Measurements from ENCODE around the gene SRGAP3. TPM values are rescaled to one million over a fixed set of nuclear protein-coding genes. Genes with fewer than 3 reads are reported as not detected.

SRGAP3 gene
- total RNA-seq, 2 experiments from 2014 or later = 1.2 to 1.3 TPM

GRCh38 chr3:9183811-9184460 lies 65.5 kb downstream of the SRGAP3 start:
- H3K9me3 Mint-ChIP-seq = no peaks in the 10 kb centered on the region
- POLR2A ChIA-PET = no interaction called here
- no peak overlapping the region for H3K27ac Mint-ChIP-seq
- DNase-seq = no peak
- H3K4me3 Mint-ChIP-seq = no peak overlapping the region
- H3K4me1 Mint-ChIP-seq = peaks cover 26% of the 10 kb centered on the region
- H3K27me3 Mint-ChIP-seq = peaks cover 10% of the 10 kb centered on the region
- no peaks in the 10 kb centered on the region for H3K36me3 Mint-ChIP-seq (ENCODE audit: low read depth)
- CTCF ChIA-PET = no interaction called here

- Mint-ChIP-seq H3K4me3 (no peak overlapping the region), H3K36me3 (ENCODE audit: low read depth) (no peaks in the 10 kb centered on the region), H3K27ac (no peak overlapping the region), H3K9me3 (no peaks in the 10 kb centered on the region), H3K4me1 (peaks cover 35% of the 10 kb centered on the region), H3K27me3 (peaks cover 7% of the 10 kb centered on the region)
- no peak for DNase-seq
- POLR2A ChIA-PET = no interaction called here
- CTCF ChIA-PET = no interaction called here
Measured at GRCh38 chr3:9183011-9183410, 66.4 kb downstream of the SRGAP3 start.

GRCh38 chr3:9180764-9181117 lies 68.7 kb downstream of the SRGAP3 start:
- DNase-seq = no peak
- CTCF ChIA-PET = no interaction called here
- peak overlapping the region; percentile 16 for H3K4me3 Mint-ChIP-seq
- peaks cover 3% of the 10 kb centered on the region for H3K36me3 Mint-ChIP-seq (ENCODE audit: low read depth)
- H3K27me3 Mint-ChIP-seq = peaks cover 2% of the 10 kb centered on the region
- no peaks in the 10 kb centered on the region for H3K9me3 Mint-ChIP-seq
- POLR2A ChIA-PET = interaction anchor here (1.2 kb wide), 1 partner anchor 10 kb away, joined by 4 read pairs; no protein-coding TSS in a partner anchor
- peak overlapping the region; percentile 71 for H3K27ac Mint-ChIP-seq
- H3K4me1 Mint-ChIP-seq = peaks cover 43% of the 10 kb centered on the region

- H3K9me3 Mint-ChIP-seq = no peaks in the 10 kb centered on the region
- ChIA-PET CTCF (no interaction called here), POLR2A (interaction anchor here (1.2 kb wide), 1 partner anchor 9 kb away, joined by 4 read pairs; no protein-coding TSS in a partner anchor)
- H3K36me3 Mint-ChIP-seq (ENCODE audit: low read depth) = peaks cover 3% of the 10 kb centered on the region
- peak; percentile 29 for DNase-seq
- peak overlapping the region; percentile 16 for H3K4me3 Mint-ChIP-seq
- peaks cover 2% of the 10 kb centered on the region for H3K27me3 Mint-ChIP-seq
- peak overlapping the region; percentile 71 for H3K27ac Mint-ChIP-seq
- peaks cover 43% of the 10 kb centered on the region for H3K4me1 Mint-ChIP-seq
Measured at GRCh38 chr3:9179826-9180763, 69.4 kb downstream of the SRGAP3 start.

- H3K27me3 Mint-ChIP-seq = peaks cover 2% of the 10 kb centered on the region
- POLR2A ChIA-PET = no interaction called here
- CTCF ChIA-PET = no interaction called here
- H3K9me3 Mint-ChIP-seq = no peaks in the 10 kb centered on the region
- no peak overlapping the region for H3K4me3 Mint-ChIP-seq
- H3K27ac Mint-ChIP-seq = peak overlapping the region; percentile 66
- peaks cover 43% of the 10 kb centered on the region for H3K4me1 Mint-ChIP-seq
- peak; percentile 52 for DNase-seq
- peaks cover 3% of the 10 kb centered on the region for H3K36me3 Mint-ChIP-seq (ENCODE audit: low read depth)
Measured at GRCh38 chr3:9178697-9179096, 70.7 kb downstream of the SRGAP3 start.

GRCh38 chr3:9175421-9175820 lies 74.0 kb downstream of the SRGAP3 start:
- peaks cover 33% of the 10 kb centered on the region for H3K4me1 Mint-ChIP-seq
- H3K36me3 Mint-ChIP-seq (ENCODE audit: low read depth) = peaks cover 3% of the 10 kb centered on the region
- no peak overlapping the region for H3K27ac Mint-ChIP-seq
- H3K9me3 Mint-ChIP-seq = no peaks in the 10 kb centered on the region
- no peak overlapping the region for H3K4me3 Mint-ChIP-seq
- no peak for DNase-seq
- CTCF ChIA-PET = no interaction called here
- H3K27me3 Mint-ChIP-seq = peaks cover 2% of the 10 kb centered on the region
- POLR2A ChIA-PET = no interaction called here

GRCh38 chr3:9173445-9173844 lies 76.0 kb downstream of the SRGAP3 start:
- no peak overlapping the region for H3K4me3 Mint-ChIP-seq
- H3K27me3 Mint-ChIP-seq = peaks cover 2% of the 10 kb centered on the region
- H3K27ac Mint-ChIP-seq = no peak overlapping the region
- H3K9me3 Mint-ChIP-seq = no peaks in the 10 kb centered on the region
- CTCF ChIA-PET = interaction anchor here (1.2 kb wide), 1 partner anchor 129 kb away, joined by 5 read pairs; no protein-coding TSS in a partner anchor
- H3K36me3 Mint-ChIP-seq (ENCODE audit: low read depth) = peaks cover 3% of the 10 kb centered on the region
- DNase-seq = no peak
- POLR2A ChIA-PET = no interaction called here
- H3K4me1 Mint-ChIP-seq = peaks cover 13% of the 10 kb centered on the region

GRCh38 chr3:9172851-9173321 lies 76.6 kb downstream of the SRGAP3 start:
- Mint-ChIP-seq H3K27me3 (peaks cover 2% of the 10 kb centered on the region), H3K4me3 (no peak overlapping the region), H3K27ac (no peak overlapping the region), H3K4me1 (peaks cover 10% of the 10 kb centered on the region), H3K36me3 (ENCODE audit: low read depth) (peaks cover 3% of the 10 kb centered on the region), H3K9me3 (no peaks in the 10 kb centered on the region)
- ChIA-PET POLR2A (no interaction called here), CTCF (interaction anchor here (1.2 kb wide), 1 partner anchor 130 kb away, joined by 5 read pairs; no protein-coding TSS in a partner anchor)
- no peak for DNase-seq

- ChIA-PET CTCF (no interaction called here), POLR2A (interaction anchor here (1.3 kb wide), 1 partner anchor 10 kb away, joined by 4 read pairs; no protein-coding TSS in a partner anchor)
- no peak overlapping the region for H3K4me3 Mint-ChIP-seq
- H3K36me3 Mint-ChIP-seq (ENCODE audit: low read depth) = no peaks in the 10 kb centered on the region
- peaks cover 2% of the 10 kb centered on the region for H3K27me3 Mint-ChIP-seq
- no peak for DNase-seq
- peaks cover 2% of the 10 kb centered on the region for H3K4me1 Mint-ChIP-seq
- H3K27ac Mint-ChIP-seq = no peak overlapping the region
- H3K9me3 Mint-ChIP-seq = no peaks in the 10 kb centered on the region
Measured at GRCh38 chr3:9170851-9171160, 78.6 kb downstream of the SRGAP3 start.

- POLR2A ChIA-PET = interaction anchor here (1.3 to 1.5 kb wide), 2 partner anchors 11 to 226 kb away, joined by 3 to 4 read pairs; no protein-coding TSS in a partner anchor
- Mint-ChIP-seq H3K4me3 (no peak overlapping the region), H3K4me1 (peaks cover 2% of the 10 kb centered on the region), H3K36me3 (ENCODE audit: low read depth) (no peaks in the 10 kb centered on the region), H3K9me3 (no peaks in the 10 kb centered on the region), H3K27ac (no peak overlapping the region), H3K27me3 (peaks cover 2% of the 10 kb centered on the region)
- DNase-seq = peak; percentile 45
- CTCF ChIA-PET = no interaction called here
Measured at GRCh38 chr3:9169956-9170850, 79.2 kb downstream of the SRGAP3 start.

GRCh38 chr3:9169326-9169725 lies 80.1 kb downstream of the SRGAP3 start:
- ChIA-PET POLR2A (interaction anchor here (1.5 kb wide), 1 partner anchor 227 kb away, joined by 3 read pairs; no protein-coding TSS in a partner anchor), CTCF (no interaction called here)
- H3K4me3 Mint-ChIP-seq = no peak overlapping the region
- no peak for DNase-seq
- no peaks in the 10 kb centered on the region for H3K9me3 Mint-ChIP-seq
- no peaks in the 10 kb centered on the region for H3K36me3 Mint-ChIP-seq (ENCODE audit: low read depth)
- peak overlapping the region; percentile 41 for H3K27ac Mint-ChIP-seq
- peaks cover 2% of the 10 kb centered on the region for H3K4me1 Mint-ChIP-seq
- H3K27me3 Mint-ChIP-seq = peaks cover 2% of the 10 kb centered on the region

- H3K9me3 Mint-ChIP-seq = no peaks in the 10 kb centered on the region
- peak; percentile 81 for DNase-seq
- ChIA-PET POLR2A (interaction anchor here (1.2 to 1.5 kb wide), 2 partner anchors 9 to 228 kb away, joined by 3 to 4 read pairs; no protein-coding TSS in a partner anchor), CTCF (interaction anchor here (0.6 to 1.4 kb wide), 3 partner anchors 135 to 199 kb away, joined by 3 to 4 read pairs (median 3); no protein-coding TSS in a partner anchor)
- peaks cover 2% of the 10 kb centered on the region for H3K27me3 Mint-ChIP-seq
- H3K36me3 Mint-ChIP-seq (ENCODE audit: low read depth) = no peaks in the 10 kb centered on the region
- peaks cover 2% of the 10 kb centered on the region for H3K4me1 Mint-ChIP-seq
- peak overlapping the region; percentile 41 for H3K27ac Mint-ChIP-seq
- H3K4me3 Mint-ChIP-seq = no peak overlapping the region
Measured at GRCh38 chr3:9168241-9168741, 81.2 kb downstream of the SRGAP3 start.
